ENCODE data around the gene TCF3. TPM values are rescaled to one million over a fixed set of nuclear protein-coding genes. Genes with fewer than 3 reads are reported as not detected.
"Not testable (repeated sequence)": the region's sequence is repeated elsewhere in the genome, so short reads cannot be mapped to it uniquely, and the experiment has no call there.

Gene TCF3
- 100 to 1,000 TPM in 3 of 4 donors, 10 to 100 TPM in 1; 90.2 to 139 (median 124) TPM for polyA plus RNA-seq (ENCODE audit: insufficient read length in 4 of 4)

- peak; percentile 97 to 99 (median 99) for DNase-seq (ENCODE audit: low read depth in 4 of 4, low spot score in 2 of 4)
Measured at GRCh38 chr19:1652471-1653299, at the start of gene TCF3. Gene TCF3, minus strand, starts transcription at chr19:1652615. Its CDS starts 2,367 bp downstream, at chr19:1650248.

GRCh38 chr19:1700733-1701663 lies 48.6 kb upstream of the TCF3 start:
- DNase-seq (ENCODE audit: low read depth in 4 of 4, low spot score in 2 of 4): no peak

GRCh38 chr19:1699998-1700732 lies 47.8 kb upstream of the TCF3 start:
- DNase-seq (ENCODE audit: low read depth in 4 of 4, low spot score in 2 of 4): no peak

GRCh38 chr19:1699386-1699785 lies 47.0 kb upstream of the TCF3 start:
- no peak for DNase-seq (ENCODE audit: low read depth in 4 of 4, low spot score in 2 of 4)

GRCh38 chr19:1698636-1699035 lies 46.2 kb upstream of the TCF3 start:
- no peak for DNase-seq (ENCODE audit: low read depth in 4 of 4, low spot score in 2 of 4)

GRCh38 chr19:1695481-1695880 lies 43.1 kb upstream of the TCF3 start:
- not testable (repeated sequence) for DNase-seq (ENCODE audit: low read depth in 4 of 4, low spot score in 2 of 4)

GRCh38 chr19:1691589-1692290 lies 39.3 kb upstream of the TCF3 start:
- no peak for DNase-seq (ENCODE audit: low read depth in 4 of 4, low spot score in 2 of 4)

GRCh38 chr19:1690699-1691307 lies 38.4 kb upstream of the TCF3 start:
- DNase-seq (ENCODE audit: low read depth in 4 of 4, low spot score in 2 of 4): no peak

GRCh38 chr19:1685785-1686184 lies 33.4 kb upstream of the TCF3 start:
- DNase-seq (ENCODE audit: low read depth in 4 of 4, low spot score in 2 of 4): not testable (repeated sequence)

GRCh38 chr19:1685046-1685445 lies 32.6 kb upstream of the TCF3 start:
- DNase-seq (ENCODE audit: low read depth in 4 of 4, low spot score in 2 of 4): no peak

- DNase-seq (ENCODE audit: low read depth in 4 of 4, low spot score in 2 of 4): no peak
Measured at GRCh38 chr19:1684573-1684912, 32.1 kb upstream of the TCF3 start.

- DNase-seq (ENCODE audit: low read depth in 4 of 4, low spot score in 2 of 4): no peak
Measured at GRCh38 chr19:1683869-1684572, 31.6 kb upstream of the TCF3 start.

GRCh38 chr19:1680976-1681375 lies 28.6 kb upstream of the TCF3 start:
- no peak for DNase-seq (ENCODE audit: low read depth in 4 of 4, low spot score in 2 of 4)

- DNase-seq (ENCODE audit: low read depth in 4 of 4, low spot score in 2 of 4): no peak
Measured at GRCh38 chr19:1678073-1678472, 25.7 kb upstream of the TCF3 start.

GRCh38 chr19:1676351-1677266 lies 24.2 kb upstream of the TCF3 start:
- no peak for DNase-seq (ENCODE audit: low read depth in 4 of 4, low spot score in 2 of 4)

GRCh38 chr19:1675633-1676350 lies 23.4 kb upstream of the TCF3 start:
- DNase-seq (ENCODE audit: low read depth in 4 of 4, low spot score in 2 of 4): no peak

GRCh38 chr19:1674293-1674679 lies 21.9 kb upstream of the TCF3 start:
- DNase-seq (ENCODE audit: low read depth in 4 of 4, low spot score in 2 of 4): no peak

Measured in left renal cortex interstitium (tissue), 4 donors.